Stimulated activated CD4-positive, alpha-beta T cell treated with anti-CD3 and anti-CD28 coated beads, Interleukin-2, amount 100 ng/mL, for 4 hours (primary cell): ENCODE measurements around the gene SCARF1.
A peak's percentile ranks its signal among the peaks of the same experiment; 100 is the strongest.

Experiments
- DNase-seq: peaks from one replicate; pipeline ENCODE4 v3.0.0-alpha.2; 2020; ENCODE audit warnings: low read depth

SCARF1 gene

DNA sequence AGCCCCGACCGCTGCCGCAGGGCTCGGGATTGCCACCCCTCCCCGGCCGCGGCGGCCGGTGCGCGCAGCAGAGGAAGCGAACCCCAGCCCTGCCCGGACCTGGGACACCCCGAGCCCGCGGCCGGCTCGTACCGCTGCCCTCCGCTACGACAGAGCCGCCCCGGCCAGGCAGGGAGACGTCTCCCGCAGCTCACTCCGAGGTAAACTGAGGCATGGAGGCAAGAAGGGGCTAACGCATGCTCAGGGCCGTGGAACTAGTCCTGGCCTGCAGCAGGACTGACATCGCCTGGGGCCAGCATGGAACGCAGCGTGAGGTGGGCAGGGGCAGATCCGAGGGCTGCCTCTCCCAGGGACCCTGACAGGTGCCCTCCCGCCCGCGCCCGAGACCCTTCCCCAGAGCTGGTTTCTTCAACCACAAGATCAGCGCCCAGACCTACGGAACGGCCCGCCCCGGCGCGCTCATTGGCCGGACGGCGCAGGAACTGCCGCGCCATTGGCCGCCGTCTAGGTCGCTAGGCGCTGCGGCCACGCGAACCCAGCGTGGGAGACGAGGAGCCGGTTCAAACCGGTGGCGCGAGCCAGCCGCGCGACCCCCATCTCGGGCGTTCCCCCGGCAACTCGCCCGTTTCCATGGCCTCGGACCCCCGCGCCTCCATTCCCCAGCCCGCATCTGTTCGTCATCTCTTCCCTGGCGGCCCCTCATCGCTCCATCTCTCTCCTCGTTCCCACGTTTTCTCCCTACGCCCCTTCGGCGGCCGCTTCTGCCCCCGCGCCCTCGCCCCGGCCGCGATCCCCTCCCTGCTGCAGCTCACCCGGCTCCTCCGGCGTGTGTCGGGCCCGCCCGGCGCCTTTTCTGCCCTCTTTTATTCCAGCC is 17.3 kb downstream of the SCARF1 start, which contains the start of gene SLC43A2:
Gene SLC43A2, minus strand, starts transcription at position 853 of the 874 bp plus-strand sequence. CDS start 960 bp downstream, outside the sequence.
- DNase-seq, result peak; percentile 66

DNA sequence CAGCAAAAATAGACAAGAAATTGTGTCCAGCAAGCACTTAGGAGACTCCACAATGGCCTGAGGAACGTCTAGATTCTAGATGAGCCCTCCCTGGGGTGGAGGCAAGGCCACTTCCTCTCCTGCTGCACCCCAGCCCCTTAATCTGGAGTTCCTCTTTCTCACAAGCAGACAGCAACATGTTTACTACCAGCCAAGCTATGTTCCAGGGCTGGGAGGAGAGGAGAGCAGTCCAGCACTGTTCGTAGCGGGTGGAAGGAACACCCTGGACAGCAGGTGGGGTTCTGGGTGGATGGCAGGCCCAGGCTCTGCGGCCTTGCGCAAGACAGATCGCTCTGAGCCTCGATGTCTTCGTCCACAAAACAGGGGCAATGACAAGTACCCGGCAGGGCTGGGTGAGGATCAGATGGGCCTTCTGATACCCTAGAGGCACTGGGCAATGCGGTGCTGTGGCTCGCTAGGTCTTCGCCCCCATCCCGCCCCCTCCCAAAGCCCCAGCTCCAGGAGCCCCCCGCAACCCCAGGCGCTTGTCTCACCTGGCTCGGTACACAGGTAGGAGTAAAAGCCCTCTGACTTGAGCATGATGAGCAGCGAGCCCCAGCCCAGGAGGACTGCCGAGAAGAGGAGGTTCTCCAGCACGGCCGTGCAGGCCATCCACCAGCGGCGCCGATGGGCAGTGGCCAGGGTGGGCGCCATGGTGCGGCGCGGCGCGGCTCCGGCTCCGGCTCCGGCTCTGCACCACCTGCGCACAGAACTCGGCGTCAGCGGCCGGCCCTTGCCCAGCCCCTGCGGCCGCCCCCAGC is 18.1 kb downstream of the SCARF1 start:
- no peak for DNase-seq

DNA sequence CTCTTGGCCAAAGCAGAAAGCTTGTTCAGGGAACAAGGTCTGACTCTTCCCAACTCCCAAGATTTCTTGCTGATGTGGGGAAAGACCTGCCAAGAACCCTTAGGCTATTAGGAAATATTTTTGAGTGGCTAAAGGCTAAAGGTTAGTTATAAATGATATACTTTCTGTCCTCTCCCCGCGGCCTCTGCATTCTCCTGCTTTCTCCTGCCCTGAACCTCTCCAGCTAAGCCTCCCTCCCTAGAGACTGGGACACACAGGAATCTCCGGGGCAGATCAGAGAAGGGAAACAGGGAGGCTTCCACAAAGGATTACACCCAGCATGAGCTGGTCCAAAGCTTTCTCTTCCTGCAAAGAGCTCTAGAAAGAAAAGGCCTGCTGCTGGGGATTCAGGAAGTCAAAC is 19.2 kb downstream of the SCARF1 start:
- DNase-seq, result no peak

DNA sequence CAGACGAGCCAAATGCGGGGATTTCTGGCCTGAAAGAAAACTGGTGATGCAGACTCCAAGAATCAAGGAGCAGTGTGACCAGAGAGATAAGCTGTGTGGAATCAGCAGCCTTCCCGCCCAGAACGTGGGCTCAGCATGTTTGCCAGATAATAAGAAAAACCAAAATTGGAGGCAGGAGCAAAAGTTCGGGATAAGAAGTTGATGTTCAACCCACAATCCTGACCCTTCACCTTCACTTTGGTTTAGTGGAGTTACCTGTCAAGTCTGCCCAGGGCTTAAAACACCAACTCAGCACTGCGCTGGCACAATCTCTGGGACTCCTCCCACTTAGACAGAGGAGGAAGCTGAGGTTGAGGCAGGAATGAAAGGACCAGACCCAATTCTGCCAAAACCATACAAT is 20.0 kb downstream of the SCARF1 start:
- DNase-seq, result no peak

DNA sequence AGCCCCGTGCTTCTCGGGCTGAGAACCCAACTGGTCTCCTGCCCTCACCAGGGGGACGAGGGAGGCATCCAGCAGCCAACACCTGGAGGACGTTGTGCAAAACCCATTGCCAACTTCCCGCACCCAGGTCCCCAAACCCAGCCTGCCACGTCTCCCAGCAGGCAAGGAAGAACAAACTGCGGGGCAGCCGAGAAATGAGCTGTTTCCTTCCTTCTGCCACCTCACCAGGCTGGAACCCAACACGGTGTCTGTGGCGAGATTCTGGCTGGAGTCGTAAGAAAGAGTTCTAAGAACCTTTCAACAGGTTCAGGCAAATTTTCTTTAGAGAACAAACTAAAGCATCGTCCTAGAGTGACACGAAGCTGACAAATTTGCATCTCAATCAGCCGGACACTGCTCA is 20.5 kb downstream of the SCARF1 start:
- DNase-seq, result no peak

DNA sequence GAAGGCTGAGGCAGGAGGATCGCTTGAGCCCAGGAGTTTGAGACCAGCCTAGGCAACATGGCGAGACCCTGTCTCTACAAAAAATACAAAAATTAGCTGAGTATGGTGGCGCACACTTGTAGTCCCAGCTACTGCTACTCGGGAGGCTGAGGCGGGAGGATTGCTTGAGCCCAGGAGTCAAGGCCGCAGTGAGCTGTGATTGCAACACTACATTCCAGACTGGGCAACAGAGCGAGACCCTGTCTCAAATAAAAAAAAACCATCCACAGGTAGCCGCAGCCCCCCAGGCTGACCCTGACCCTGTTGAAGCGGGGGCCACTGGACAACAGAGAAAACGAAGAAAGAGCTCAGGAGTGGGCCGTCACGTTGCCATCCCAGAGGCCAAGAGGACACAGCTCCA is 20.9 kb downstream of the SCARF1 start:
- no peak for DNase-seq

DNA sequence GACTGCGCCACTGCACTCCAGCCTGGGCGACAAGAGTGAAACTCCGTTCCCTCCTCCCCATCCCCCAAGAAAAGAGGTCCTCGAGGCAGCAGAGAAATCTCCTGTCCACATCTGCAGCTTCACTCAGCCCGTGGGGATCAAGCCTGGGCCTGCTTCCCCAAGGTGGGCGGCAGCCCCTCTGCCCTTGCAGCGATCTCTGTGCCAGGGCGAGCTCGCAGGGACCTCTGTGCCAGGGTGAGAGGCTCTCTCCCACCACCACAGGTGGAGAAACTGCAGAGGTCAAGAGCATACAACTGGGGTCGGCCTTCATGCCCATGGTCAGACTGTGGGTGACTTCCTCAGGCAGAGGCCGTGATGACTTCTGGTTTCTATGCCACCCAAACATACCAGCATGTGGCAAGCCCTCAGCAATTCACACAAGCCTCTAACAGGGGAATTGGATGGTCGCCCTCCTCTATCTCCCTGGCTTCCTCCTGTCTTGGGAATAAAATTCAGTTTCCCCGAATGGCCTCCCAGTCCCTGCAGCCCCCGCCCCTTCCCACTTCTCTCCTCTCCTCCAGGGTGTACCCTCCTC is 22.4 kb downstream of the SCARF1 start:
- no peak for DNase-seq

DNA sequence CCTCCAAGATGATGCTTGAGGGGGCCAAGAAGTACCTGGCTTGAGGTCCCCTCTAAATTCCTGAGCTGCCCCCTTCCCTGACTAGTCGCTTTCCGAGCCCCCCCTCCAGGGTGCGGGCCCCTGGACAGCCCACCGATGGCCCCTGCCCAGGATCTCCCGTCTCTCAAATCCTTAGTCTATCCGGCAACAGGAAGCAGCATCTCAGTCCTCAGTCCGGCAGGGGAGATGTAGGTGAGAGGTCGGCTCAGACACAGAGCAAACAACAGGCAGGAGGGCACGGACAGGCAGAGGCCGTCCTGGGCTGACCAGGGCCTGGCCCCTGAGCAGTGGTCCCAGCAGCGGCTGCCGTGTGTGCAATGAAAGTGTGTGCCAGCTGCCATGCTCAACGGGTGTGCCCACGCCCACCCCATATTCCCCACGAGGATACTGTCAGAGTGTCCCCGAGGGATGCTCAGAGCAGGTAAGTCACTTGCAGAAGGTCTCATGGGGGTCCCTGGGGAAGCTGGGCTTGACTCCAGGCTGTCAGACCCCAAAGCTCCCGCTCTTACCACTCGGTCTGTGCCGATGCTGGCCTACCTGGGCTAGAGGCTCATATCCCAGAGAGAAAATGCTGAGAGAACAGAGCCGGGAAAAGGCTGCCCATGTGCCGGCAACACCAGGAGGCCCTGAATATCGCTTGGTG is 24.1 kb downstream of the SCARF1 start:
- no peak for DNase-seq

DNA sequence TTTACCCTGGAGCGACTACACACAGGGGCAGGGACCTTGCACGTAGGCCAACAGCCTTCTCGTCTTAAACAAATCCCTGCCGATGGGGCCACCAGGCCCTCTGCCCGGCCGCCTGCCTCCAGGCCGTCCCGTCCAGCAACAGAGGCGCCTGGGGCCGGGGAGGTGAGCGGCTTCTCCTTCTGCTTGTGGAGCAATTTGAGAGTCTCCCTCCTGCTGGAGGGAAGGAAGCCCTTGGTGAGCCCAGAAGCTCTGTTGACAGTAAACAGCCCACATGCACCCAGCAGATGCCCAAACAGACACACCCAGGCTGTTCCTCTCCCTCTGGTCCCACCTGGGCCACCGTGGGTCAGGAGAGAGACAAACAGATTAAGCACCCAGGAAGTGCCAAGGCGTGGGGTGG is 25.0 kb downstream of the SCARF1 start:
- DNase-seq, result no peak

DNA sequence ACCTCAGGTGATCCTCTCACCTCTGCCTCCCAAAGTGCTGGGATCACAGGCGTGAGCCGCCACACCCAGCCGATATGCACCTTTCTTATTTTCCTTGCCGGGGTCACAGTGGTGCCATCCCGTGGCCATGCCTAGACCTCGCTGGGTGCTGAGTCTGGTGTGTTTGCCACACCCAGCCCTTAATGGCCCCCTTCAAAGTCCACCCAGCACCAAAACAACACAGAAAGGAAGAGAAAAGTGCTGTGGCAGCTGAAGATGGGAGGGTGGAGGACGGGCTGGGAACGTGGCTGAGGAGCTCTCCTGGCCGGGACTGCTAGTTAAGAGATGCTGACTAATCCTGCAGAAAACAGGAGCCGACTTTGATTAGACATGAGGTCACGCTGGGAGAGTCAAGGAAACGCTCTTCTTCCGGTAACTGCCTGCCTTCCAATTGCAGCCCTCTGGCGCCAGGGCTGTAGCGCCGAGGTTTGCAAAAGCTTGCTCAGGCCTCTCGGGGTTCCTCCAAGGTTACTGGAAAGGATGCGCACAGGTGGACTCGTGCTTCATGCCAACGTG is 27.8 kb downstream of the SCARF1 start:
- DNase-seq, result no peak

DNA sequence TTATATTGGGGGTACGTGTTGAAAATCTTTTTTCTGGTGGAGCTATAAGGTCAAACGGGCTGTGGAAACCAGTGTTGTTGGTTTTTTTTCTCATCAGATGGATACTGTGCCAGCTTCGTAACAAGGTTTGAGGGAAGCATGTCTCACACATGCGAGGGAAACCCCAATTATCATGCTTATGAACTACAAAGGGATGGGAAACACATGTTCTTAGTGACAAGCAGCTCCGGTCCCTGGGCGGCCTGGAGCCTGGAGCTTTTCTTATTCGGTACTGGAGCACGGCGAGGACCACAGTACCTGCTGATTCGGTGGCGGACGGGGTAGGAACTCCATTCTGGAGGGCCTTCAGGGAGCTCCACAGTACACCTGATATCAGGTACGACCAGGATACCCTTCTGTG is 29.4 kb downstream of the SCARF1 start:
- no peak for DNase-seq

DNA sequence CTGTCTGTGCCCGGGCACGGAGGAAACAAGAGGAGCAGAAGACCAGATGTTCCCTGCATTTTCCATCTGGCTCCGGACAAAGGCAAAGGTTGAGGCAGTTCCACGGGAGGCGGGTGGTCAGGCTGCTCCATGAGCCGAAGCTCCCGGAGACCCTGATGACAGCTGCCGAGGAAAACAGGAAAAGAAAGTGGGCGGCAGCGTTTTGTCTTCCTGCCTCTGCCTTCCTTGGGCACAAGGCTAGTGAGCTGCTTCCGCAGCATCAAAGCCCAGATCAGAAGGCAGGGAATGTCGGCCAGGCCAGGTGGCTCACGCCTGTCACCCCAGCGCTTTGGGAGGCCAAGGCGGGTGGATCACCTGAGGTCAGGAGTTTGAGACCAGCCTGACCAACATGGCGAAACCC is 33.1 kb downstream of the SCARF1 start:
- DNase-seq, result no peak

DNA sequence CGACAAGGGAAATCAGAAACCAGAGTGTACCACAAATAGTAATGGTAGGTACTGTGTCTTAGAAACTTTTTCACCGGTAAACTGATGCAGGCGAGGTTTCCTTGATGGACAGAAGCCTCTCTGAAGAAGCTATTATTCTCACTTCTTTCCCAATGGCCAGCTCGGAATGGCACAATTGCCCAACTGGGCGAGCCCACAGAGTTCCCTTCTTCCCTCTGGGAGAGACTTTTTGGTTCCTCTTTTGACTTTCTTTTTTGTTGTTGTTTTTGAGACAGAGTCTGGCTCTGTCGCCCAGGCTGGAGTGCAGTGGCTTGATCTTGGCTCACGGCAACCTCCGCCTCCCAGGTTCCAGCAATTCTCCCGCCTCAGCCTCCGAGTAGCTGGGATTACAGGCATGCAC is 33.8 kb downstream of the SCARF1 start:
- no peak for DNase-seq

DNA sequence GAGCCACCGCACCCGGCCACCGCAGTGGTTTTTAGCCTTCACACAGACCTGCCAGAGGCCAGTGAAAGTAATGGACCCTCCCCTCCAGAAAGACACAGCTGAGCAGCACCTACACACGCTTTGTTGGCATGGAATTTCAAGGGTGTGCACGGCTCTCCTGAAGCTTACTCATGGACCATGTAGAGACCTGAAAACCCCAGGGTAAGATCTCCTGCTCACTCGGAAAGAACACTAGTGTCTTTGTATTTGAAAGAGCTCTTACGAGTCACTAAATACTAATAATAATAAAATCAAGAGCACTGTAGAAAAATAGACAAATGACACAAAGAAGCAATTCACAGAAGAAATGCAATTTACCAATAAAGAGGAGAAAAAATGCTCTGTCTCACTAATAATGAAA is 36.9 kb downstream of the SCARF1 start:
- no peak for DNase-seq

DNA sequence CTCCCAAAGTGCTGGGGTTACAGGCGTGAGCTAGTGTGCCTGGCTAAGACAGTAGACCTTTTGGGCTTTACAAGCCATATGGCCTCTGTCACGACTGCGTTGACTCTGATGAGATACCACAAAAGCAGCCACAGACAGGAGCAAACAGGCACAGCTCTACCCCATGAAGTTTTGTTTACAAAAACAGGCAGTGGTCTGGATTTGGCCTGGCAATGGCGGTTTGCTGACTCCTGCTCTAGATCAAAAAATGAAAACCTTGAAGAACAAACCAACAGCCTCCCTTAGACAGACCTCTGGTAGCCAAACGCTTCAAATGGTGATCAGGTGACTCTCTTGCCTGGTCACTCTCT is 37.6 kb downstream of the SCARF1 start:
- no peak for DNase-seq

DNA sequence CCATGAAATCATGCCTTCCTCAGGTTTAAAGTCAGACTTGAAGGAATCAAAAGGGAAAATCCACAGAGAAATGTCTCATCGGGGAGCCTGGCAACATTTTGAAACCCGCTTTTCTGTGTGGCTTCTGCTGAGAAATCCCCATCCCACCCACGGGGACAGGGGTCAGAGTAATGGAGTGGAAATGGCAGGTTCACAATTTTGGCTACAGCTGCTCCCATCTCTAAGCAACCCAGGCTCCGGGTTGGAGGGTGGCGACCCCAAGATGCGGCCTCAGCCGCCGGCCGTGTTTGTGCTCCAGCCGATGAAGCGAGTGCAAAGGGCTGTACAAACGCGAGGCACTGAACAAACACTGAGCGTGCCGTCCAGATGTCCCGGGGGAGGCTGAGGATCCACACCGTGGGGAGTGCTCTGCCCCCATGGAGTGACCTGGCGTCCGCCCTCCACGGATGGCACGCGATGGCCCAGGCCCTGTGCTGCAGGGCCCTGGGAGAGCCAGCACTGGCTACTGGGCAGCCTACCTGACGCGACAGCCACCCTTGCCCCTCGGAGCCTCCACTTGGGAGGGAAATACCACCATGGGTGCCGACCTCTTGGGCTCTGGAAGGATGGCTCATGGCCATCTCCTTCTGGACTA is 39.1 kb downstream of the SCARF1 start:
- DNase-seq, result no peak

DNA sequence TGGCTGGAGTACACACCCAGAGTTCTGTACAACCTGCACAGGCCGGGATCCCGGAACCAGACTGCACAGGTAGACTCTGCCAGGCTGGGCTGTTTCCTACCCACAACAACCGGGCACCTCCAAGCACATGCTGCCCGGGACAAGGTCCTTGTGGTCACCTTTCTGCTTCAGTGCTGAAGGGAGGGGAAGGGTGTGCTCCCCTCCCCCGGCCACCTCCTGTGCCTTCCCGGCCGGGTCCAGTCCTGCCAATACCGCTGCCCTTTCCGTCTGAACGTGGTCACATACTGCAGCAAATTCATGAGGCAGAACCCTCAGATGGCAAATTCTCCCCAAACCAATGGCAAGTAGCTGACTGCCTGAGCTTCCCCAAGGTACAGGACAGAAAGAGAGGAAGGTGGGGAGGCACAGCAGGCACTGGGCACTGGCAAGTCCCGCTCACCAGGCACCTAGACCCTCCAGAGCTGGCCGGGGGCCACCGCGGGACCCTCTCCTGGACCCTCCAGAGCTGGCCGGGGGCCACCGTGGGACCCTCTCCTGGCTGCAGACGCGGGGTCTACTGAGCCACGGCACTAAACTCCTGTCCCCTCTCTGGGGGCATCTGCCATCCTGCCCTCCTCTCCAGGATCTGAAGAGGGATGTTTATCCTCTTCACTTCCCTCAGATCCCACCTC is 39.7 kb downstream of the SCARF1 start:
- DNase-seq, result no peak

DNA sequence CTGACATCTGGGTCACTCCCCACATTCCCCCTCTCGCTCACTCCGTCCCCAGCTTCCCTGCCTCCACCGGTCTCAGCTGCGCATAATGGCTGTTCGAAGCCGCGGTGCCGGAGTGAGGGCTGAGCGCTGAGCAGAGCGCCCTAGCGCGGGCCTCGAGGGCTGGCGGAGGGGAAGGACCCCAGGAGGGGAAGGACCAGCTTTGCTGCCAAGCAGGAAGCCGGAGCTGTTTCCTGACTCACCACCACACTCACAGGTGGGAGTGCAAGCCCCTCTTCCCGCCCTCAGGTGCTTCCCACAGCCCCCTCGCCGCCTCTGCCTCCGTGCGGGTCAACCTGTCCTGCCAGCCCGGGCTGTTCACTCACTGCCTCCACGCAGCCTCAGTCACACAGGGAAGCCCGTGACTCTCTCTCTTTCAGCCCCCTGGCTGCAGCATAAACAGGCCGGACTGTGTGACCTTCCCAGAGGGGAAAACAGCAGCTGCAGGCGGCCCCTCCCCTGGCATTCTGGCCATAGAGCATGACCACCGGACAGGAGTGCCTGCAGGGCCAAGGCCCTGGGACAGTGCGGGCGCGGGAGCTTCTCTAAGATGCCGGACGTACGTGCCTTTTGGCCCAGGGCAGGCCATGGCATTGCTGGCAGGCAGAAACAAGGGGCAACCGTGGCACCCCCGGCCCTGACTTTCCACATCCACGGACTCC is 40.6 kb downstream of the SCARF1 start:
- no peak for DNase-seq

DNA sequence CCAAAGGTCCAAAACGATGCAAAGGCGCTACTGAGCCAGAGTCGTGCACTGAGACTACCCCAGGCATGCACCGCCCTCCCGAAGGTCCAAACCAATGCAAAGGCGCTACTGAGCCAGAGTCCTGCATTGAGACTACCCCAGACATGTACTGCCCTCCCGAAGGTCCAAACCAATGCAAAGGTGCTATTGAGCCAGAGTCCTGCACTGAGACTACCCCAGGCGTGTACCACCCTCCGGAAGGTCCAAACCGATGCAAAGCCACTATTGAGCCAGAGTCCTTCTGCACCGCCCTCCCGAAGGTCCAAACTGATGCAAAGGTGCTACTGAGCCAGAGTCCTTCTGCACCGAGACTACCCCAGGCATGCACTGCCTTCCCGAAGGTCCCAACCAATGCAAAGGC is 44.0 kb downstream of the SCARF1 start:
- no peak for DNase-seq

DNA sequence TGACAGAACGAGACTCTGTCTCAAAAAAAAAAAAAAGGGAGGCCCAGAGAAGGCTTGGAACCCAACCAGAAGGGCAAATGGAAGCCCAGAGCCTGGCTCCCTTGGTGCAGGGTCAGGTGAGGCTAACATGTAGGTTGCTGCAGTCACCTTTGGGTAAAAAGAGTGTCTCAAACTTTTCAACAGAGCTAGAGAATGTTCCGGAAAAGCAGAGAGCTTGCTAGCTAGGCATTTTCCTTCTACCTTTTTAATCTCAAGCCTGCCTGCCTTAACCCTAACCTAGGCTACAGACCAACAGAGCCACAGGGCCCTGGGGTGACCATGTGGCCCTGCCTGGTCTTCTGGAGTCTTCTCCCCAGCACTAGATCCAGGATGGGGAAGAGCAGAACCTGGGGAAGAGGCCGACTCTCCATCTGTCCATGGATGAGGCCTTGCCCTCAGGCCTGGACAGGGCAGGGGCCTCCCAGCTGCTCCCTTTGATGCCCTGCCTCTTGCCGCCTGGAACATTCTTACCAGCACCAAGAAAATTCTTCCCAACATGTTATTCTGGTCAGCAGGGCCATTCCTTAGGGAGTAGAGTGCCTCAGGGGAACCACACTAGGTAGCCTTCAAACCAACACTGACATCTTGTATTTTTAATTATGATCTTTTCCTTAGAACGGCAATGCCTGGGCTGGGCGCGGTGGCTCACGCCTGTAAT is 47.0 kb downstream of the SCARF1 start:
- DNase-seq, result no peak
